HepG2 (cell line): ENCODE data around the gene ATG9A. TPM values are rescaled to one million over a fixed set of nuclear protein-coding genes. Genes with fewer than 3 reads are reported as not detected.
A peak's percentile ranks its signal among the peaks of the same experiment; 100 is the strongest.

Experiments used
- ATAD3A ChIP-seq: sonication (generic); formaldehyde crosslinking; IDR thresholded peaks from 2 replicates; pipeline ENCODE4 v1.4.0; 2020; ENCODE audit warnings: missing genetic modification reagents
- BRCA1 ChIP-seq: sonication (generic); formaldehyde crosslinking; IDR thresholded peaks from 2 replicates; pipeline ENCODE4 v1.4.0; 2020; ENCODE audit warnings: missing genetic modification reagents
- KDM4B ChIP-seq: sonication (generic); formaldehyde crosslinking; IDR thresholded peaks from 2 replicates; pipeline ENCODE4 v1.4.0; 2020; ENCODE audit warnings: missing genetic modification reagents
- RAD21 ChIP-seq: fragments of 450-650 bp; formaldehyde crosslinking; IDR thresholded peaks from 2 replicates; pipeline ENCODE4 v1.5.0; 2020; ENCODE audit warnings: mild to moderate bottlenecking
- TSC22D2 ChIP-seq: sonication (generic); formaldehyde crosslinking; IDR thresholded peaks from 2 replicates; pipeline ENCODE4 v1.5.1; 2020; ENCODE audit warnings: missing genetic modification reagents, mild to moderate bottlenecking, borderline replicate concordance
- YEATS2 ChIP-seq: sonication (generic); formaldehyde crosslinking; IDR thresholded peaks from 2 replicates; pipeline ENCODE4 v1.4.0; 2020; ENCODE audit warnings: missing genetic modification reagents, borderline replicate concordance
- ZMYM4 ChIP-seq: sonication (generic); formaldehyde crosslinking; IDR thresholded peaks from 2 replicates; pipeline ENCODE4 v1.8.1; 2023; ENCODE audit warnings: mild to moderate bottlenecking, missing genetic modification reagents
- ZNF124 ChIP-seq: sonication (generic); formaldehyde crosslinking; IDR thresholded peaks from 2 replicates; pipeline ENCODE4 v1.4.0; 2020; ENCODE audit warnings: missing genetic modification reagents
- ZNF672 ChIP-seq: sonication (generic); formaldehyde crosslinking; IDR thresholded peaks from 2 replicates; pipeline ENCODE4 v1.8.1; 2022; ENCODE audit warnings: missing genetic modification reagents
- ZNF709 ChIP-seq: sonication (generic); formaldehyde crosslinking; IDR thresholded peaks from 2 replicates; pipeline ENCODE4 v1.5.0; 2020; ENCODE audit warnings: mild to moderate bottlenecking, missing genetic modification reagents
- polyA plus RNA-seq, 8 experiments: library from polyadenylated mRNA; depleted of rRNA in 3 of 8; stranded (reverse) in 7 of 8; unstranded in 1 of 8; fragments of >200 nt; fragmentation: Illumina TruSeq in 4 of 8; extraction: Trizol in 4 of 8; gene quantifications; 2 replicates each; pipeline versions ENCODE4 v1.2.1 to v1.2.3, GENCODE V29; 2011 to 2016; ENCODE audit warnings: low read depth in 4 of 8, missing spikeins in 1 of 8, mixed read lengths in 1 of 8; ENCODE audit not compliant: insufficient read depth in 1 of 8
- total RNA-seq, 5 experiments: library from RNA; depleted of rRNA; stranded (reverse); fragments of >200 nt; fragmentation: Illumina TruSeq; extraction: Trizol; gene quantifications; 2 replicates each; pipeline ENCODE4 v1.2.3, GENCODE V29; 2016; ENCODE audit warnings: low read depth in 1 of 5
- TF ChIP-seq, protein P1 (sequence below): sonication (generic); formaldehyde crosslinking; IDR thresholded peaks from 2 replicates; pipeline ENCODE4 v1.5.1; 2020; ENCODE audit warnings: mild to moderate bottlenecking, missing genetic modification reagents, moderate library complexity
- TF ChIP-seq, protein P2 (sequence below): IDR thresholded peaks from 2 replicates; pipeline ENCODE4 v1.6.1; 2016
- TF ChIP-seq, protein P3 (sequence below): sonication (generic); formaldehyde crosslinking; IDR thresholded peaks from 2 replicates; pipeline ENCODE4 v1.4.0; 2020; ENCODE audit warnings: missing genetic modification reagents, mild to moderate bottlenecking, borderline replicate concordance
- TF ChIP-seq, protein P4 (sequence below): sonication (generic); formaldehyde crosslinking; IDR thresholded peaks from 2 replicates; pipeline ENCODE4 v1.4.0; 2020; ENCODE audit warnings: missing genetic modification reagents
- TF ChIP-seq, protein P5 (sequence below), 2 experiments: sonication (generic) in 1 of 2; formaldehyde crosslinking in 1 of 2; IDR thresholded peaks; 2 replicates each; pipeline versions ENCODE4 v1.6.1 to v1.9.0; 2014 to 2022; ENCODE audit warnings: antibody characterized with exemption in 1 of 2, borderline replicate concordance in 1 of 2, inconsistent platforms in 1 of 2, low read depth in 1 of 2, missing genetic modification reagents in 1 of 2

Gene ATG9A
- total and polyA plus RNA-seq, 2 of the 13 experiments (the other 11 are each of a cell fraction or from before 2014, with no cell fraction given) = 35.0 to 131 TPM

DNA sequence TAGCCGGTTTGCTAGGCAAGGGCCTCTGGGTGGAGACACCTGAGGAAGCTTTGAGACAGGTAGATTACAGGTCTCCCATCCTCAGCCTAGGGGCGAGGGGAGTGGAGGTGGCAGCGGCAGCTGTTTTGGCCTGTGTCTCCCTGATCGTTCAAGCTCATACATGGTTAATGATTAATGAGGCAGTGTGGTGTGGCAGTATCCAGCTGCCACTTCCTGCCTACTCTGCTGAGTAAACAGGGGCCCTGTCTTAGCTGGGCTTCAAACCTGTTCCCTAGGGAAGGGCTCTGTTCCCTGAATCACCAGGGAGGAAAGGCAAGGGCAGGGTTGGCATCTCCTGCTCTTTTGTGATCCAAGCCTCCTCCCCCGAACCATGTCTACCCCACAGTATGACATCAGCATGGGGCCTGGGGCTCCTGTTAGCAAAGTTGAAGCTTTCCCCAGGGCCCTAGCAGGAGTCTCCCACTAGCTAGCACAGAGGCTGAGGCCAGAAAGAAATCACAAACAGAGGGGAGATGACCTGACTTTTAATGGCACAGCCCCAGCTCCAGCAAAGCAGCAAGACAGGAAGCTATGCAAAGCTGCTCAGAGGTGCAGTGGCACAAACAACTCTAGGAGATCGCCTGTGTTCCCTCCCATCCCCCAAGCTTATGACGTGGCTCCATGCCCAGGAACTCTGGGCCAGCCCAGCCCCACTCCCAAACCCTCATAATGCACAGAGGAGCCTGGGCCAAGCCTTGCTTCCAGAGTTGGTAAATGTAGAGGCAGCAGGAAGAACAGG, 20.0 kb upstream of the ATG9A start (continued):
- TF ChIP-seq, protein P1, sequence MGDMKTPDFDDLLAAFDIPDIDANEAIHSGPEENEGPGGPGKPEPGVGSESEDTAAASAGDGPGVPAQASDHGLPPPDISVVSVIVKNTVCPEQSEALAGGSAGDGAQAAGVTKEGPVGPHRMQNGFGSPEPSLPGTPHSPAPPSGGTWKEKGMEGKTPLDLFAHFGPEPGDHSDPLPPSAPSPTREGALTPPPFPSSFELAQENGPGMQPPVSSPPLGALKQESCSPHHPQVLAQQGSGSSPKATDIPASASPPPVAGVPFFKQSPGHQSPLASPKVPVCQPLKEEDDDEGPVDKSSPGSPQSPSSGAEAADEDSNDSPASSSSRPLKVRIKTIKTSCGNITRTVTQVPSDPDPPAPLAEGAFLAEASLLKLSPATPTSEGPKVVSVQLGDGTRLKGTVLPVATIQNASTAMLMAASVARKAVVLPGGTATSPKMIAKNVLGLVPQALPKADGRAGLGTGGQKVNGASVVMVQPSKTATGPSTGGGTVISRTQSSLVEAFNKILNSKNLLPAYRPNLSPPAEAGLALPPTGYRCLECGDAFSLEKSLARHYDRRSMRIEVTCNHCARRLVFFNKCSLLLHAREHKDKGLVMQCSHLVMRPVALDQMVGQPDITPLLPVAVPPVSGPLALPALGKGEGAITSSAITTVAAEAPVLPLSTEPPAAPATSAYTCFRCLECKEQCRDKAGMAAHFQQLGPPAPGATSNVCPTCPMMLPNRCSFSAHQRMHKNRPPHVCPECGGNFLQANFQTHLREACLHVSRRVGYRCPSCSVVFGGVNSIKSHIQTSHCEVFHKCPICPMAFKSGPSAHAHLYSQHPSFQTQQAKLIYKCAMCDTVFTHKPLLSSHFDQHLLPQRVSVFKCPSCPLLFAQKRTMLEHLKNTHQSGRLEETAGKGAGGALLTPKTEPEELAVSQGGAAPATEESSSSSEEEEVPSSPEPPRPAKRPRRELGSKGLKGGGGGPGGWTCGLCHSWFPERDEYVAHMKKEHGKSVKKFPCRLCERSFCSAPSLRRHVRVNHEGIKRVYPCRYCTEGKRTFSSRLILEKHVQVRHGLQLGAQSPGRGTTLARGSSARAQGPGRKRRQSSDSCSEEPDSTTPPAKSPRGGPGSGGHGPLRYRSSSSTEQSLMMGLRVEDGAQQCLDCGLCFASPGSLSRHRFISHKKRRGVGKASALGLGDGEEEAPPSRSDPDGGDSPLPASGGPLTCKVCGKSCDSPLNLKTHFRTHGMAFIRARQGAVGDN (CRISPR knock-in tag) = peak; percentile 83
- TF ChIP-seq, protein P2, sequence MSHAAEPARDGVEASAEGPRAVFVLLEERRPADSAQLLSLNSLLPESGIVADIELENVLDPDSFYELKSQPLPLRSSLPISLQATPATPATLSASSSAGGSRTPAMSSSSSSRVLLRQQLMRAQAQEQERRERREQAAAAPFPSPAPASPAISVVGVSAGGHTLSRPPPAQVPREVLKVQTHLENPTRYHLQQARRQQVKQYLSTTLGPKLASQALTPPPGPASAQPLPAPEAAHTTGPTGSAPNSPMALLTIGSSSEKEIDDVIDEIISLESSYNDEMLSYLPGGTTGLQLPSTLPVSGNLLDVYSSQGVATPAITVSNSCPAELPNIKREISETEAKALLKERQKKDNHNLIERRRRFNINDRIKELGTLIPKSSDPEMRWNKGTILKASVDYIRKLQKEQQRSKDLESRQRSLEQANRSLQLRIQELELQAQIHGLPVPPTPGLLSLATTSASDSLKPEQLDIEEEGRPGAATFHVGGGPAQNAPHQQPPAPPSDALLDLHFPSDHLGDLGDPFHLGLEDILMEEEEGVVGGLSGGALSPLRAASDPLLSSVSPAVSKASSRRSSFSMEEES (CRISPR knock-in tag) = no peak
- TF ChIP-seq BRCA1 (CRISPR knock-in tag) = no peak
- peak; percentile 93; the same call in 1 of the 2 replicates for TF ChIP-seq ZNF709 (CRISPR knock-in tag)
- 0 out of 2 replicates have a peak, but pooled peaks have one; percentile 10 for TF ChIP-seq ZNF124 (CRISPR knock-in tag)
- TF ChIP-seq RAD21 (CRISPR knock-in tag) = peak; percentile 24; the same call in 1 of the 2 replicates
- TF ChIP-seq ZNF672 = no peak
- TF ChIP-seq, protein P3, sequence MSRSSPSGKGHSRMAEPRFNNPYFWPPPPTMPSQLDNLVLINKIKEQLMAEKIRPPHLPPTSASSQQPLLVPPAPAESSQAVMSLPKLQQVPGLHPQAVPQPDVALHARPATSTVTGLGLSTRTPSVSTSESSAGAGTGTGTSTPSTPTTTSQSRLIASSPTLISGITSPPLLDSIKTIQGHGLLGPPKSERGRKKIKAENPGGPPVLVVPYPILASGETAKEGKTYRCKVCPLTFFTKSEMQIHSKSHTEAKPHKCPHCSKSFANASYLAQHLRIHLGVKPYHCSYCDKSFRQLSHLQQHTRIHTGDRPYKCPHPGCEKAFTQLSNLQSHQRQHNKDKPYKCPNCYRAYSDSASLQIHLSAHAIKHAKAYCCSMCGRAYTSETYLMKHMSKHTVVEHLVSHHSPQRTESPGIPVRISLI (CRISPR knock-in tag) = no peak
- TF ChIP-seq, protein P4, sequence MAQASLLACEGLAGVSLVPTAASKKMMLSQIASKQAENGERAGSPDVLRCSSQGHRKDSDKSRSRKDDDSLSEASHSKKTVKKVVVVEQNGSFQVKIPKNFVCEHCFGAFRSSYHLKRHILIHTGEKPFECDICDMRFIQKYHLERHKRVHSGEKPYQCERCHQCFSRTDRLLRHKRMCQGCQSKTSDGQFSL (CRISPR knock-in tag) = no peak
- TF ChIP-seq TSC22D2 = peak; percentile 35; the same call in 1 of the 2 replicates
- no peak for TF ChIP-seq ATAD3A
- TF ChIP-seq KDM4B = peak; percentile 62; the same call in 1 of the 2 replicates
- peak; percentile 11; the same call in 1 of the 2 replicates for TF ChIP-seq YEATS2 (CRISPR knock-in tag)
- TF ChIP-seq, protein P5, sequence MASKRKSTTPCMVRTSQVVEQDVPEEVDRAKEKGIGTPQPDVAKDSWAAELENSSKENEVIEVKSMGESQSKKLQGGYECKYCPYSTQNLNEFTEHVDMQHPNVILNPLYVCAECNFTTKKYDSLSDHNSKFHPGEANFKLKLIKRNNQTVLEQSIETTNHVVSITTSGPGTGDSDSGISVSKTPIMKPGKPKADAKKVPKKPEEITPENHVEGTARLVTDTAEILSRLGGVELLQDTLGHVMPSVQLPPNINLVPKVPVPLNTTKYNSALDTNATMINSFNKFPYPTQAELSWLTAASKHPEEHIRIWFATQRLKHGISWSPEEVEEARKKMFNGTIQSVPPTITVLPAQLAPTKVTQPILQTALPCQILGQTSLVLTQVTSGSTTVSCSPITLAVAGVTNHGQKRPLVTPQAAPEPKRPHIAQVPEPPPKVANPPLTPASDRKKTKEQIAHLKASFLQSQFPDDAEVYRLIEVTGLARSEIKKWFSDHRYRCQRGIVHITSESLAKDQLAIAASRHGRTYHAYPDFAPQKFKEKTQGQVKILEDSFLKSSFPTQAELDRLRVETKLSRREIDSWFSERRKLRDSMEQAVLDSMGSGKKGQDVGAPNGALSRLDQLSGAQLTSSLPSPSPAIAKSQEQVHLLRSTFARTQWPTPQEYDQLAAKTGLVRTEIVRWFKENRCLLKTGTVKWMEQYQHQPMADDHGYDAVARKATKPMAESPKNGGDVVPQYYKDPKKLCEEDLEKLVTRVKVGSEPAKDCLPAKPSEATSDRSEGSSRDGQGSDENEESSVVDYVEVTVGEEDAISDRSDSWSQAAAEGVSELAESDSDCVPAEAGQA (IDR thresholded peaks at IDR 0.05; ENCODE audit: low read depth) = 0 out of 2 replicates have a peak, but pooled peaks have one; percentile 35
- TF ChIP-seq, protein P5 (CRISPR knock-in tag; IDR thresholded peaks at IDR 0.05; ENCODE audit: borderline replicate concordance) = no peak
- peak; percentile 57; the same call in 1 of the 2 replicates for TF ChIP-seq ZMYM4 (CRISPR knock-in tag)
